Stimulated activated CD8-positive, alpha-beta memory T cell treated with anti-CD3 and anti-CD28 coated beads, Interleukin-15, amount 100 ng/mL, for 1 hour (primary cell): ENCODE measurements around the gene CERS4.
"Not testable (repeated sequence)": the region's sequence is repeated elsewhere in the genome, so short reads cannot be mapped to it uniquely, and the experiment has no call there.

Source experiments
- DNase-seq: peaks from one replicate; pipeline ENCODE4 v3.0.0-alpha.2; 2020; ENCODE audit warnings: low read depth

Gene CERS4

GRCh38 chr19:8243146-8243545, 34.0 kb downstream of the CERS4 start:
- DNase-seq, result no peak

DNA sequence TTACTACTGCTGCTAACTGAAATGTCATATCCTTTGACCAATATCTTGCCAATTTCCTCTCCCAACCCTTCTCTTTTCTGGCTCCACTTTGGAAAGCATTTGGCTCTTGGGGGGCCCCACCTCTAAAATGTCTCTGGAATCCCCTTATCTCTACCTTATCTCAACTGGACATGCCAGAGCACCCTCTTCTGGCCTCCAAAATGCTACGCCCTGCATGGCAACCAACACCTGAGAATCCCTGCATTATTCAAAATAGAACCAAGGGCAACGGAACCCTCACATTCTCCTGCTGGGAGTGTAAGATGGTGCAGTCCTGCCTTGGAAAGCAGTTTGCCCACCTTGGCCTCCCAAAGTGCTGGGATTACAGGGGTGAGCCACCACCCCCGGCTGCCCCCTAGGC, 35.3 kb downstream of the CERS4 start:
- DNase-seq, result no peak

DNA sequence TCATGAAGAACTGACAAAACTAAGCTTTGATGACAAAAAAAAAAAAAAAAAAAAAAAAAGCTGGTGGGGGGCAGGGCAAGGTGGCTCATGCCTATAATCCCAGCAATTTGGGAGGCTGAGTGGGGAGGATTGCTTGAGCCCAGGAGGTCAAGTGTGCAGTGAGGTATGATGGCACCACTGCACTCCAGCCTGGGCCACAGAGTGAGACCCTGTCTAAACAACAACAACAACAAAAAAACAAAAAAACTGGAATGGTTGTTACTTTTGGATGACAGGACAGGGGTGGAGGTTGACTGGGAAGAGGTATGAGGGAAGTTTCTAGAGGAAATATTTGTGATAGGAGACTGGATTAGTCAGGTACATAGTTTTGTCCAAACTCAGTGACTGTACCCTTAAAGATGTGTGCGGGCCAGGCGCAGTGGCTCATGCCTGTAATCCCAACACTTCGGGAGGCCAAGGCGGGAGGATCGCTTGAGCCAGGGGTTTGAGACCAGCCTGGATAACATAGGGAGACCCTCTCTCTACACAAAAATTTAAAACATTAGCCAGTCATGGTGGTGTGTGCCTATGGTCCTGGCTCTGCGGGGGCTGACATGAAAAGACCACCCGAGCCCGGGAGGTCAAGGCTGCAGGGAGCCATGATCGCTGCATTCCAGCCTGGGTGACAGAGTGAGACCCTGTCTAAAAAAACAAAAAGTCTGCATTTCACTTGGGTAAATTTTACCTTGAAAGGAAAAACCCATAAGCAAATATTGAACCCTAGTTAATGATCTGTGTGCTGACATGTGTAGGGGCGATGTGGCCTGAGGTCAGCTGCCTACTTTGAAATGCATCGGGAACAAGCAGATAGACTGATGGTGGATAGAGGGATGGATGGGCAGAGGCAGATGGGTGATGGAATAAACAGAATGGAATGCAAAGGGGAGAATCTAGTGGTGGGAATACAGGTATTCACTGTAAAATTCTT, 37.0 kb downstream of the CERS4 start:
- DNase-seq, result no peak

GRCh38 chr19:8247129-8247890, 38.1 kb downstream of the CERS4 start:
- DNase-seq, result not testable (repeated sequence)

- DNase-seq, result no peak
These were observed 39.5 kb downstream of the CERS4 start for GRCh38 chr19:8248348-8249328.

DNA sequence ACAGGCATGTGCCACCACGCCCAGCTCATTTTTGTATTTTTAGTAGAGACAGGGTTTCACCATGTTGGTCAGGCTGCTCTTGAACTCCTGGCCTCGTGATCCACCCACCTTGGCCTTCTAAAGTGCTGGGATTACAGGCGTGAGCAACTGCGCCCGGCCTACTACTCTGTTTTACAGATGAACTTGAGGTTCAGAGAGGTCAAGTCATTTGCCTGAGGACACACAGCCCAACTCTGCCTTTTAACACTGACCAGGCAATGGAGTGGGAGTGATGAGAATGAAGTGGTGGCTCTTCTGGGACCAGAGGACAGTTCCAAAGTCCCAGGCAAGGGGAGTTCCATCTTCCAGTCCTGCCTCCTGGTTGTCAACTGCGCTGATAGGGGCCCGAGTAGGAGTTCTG, 41.4 kb downstream of the CERS4 start:
- DNase-seq, result no peak

DNA sequence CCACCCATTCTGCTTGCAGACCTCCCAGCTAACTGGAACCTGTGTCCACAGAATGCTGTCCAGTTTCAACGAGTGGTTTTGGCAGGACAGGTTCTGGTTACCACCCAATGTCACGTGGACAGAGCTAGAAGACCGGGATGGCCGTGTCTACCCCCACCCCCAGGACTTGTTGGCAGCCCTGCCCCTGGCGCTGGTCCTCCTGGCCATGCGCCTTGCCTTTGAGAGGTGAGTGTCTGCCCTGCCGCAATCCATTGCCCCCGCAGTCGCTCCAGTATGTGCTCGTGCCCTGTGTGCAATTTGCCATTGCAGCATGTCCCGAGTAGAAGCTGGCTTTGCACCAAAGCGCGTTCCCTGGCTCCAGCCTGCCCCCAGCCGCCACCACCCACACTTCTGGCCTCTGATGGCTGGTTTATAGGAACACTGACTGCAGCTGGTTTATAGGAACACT, 41.9 kb downstream of the CERS4 start:
- DNase-seq, result no peak

GRCh38 chr19:8252922-8253589, 43.9 kb downstream of the CERS4 start:
- peak; percentile 67 for DNase-seq

GRCh38 chr19:8253678-8254077, 44.5 kb downstream of the CERS4 start:
- DNase-seq, result no peak

GRCh38 chr19:8254286-8255001, 45.3 kb downstream of the CERS4 start:
- no peak for DNase-seq

DNA sequence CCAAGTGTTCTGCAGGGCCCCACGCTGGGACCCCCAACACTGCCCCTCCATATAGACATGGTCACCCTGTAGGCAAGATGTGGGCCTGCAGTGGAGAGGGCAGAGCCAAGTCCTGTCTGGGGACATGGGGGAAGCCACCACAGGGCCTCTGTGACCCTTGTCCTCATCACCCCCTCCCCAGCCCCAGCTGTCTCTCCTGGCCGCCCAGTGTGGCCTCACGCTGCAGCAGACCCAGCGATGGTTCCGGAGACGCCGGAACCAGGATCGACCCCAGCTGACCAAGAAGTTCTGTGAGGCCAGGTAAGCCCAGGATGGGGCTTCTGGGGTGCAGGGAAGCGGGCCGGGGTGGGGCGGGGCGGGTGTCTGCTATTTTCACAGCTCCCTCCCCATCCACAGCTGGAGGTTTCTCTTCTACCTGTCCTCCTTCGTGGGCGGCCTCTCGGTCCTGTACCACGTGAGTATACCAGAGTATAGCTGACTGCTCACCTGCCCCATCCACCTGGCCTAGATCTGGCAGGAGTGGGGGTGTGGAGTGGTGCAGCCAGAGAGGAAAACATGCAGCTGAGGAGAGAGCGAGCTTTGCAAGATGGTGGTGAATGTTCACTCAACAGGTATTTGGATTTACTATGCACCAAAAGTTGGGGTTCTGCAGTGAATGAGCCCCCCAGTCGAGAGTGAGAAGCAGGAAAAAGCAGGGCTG, 46.4 kb downstream of the CERS4 start:
- DNase-seq, result no peak

DNA sequence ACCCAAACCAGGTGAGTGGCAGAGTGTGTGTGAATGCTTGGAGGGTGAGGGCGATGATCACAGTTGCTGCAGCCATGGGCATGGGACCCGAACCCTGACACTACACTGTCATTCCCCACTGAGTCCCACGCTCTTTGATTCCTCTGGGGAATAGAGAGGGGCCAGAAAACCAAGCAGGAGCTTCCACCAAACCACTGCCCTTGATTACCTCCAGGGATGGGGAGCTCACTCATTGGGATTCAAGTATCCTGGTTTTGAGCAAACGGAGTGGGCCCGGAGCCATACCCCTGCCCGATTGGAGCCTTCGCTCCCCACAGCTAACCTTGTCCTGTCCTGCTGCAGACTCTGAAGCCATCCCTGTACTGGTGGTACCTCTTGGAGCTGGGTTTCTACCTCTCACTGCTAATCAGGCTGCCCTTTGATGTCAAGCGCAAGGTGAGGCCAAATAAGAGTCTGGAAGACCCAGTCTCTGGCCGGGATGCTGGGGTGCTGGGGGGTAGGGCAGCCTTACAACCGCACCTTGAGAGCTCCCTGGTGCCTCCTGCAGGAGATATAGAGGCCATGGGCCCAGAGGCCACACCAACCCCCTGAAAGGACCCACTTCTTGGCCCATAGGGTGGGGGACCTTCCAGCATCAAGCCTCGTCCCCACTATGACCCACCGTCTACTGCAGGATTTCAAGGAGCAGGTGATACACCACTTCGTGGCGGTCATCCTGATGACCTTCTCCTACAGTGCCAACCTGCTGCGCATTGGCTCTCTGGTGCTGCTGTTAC, 47.3 kb downstream of the CERS4 start:
- no peak for DNase-seq

- DNase-seq, result no peak
These were observed 47.9 kb downstream of the CERS4 start for GRCh38 chr19:8257052-8257443.

- no peak for DNase-seq
These were observed 50.2 kb downstream of the CERS4 start for GRCh38 chr19:8259142-8259921.

DNA sequence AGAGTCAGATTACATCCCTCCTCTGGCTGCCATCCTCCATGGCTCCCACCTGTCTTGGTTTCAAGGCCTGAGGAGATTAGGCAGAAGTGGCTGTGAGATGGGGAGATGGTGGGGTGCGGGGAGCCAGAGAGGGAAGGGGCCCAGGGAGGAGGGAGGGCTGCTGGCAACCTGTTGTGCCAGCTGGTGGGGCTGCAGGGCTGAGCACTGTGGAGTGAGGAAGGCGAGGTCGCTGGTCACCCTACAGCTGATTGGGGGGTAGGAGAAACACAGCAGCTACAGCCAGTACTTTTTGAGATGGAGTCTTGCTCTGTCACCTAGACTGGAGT, 50.7 kb downstream of the CERS4 start:
- no peak for DNase-seq

GRCh38 chr19:8261347-8261746, 52.2 kb downstream of the CERS4 start:
- no peak for DNase-seq

DNA sequence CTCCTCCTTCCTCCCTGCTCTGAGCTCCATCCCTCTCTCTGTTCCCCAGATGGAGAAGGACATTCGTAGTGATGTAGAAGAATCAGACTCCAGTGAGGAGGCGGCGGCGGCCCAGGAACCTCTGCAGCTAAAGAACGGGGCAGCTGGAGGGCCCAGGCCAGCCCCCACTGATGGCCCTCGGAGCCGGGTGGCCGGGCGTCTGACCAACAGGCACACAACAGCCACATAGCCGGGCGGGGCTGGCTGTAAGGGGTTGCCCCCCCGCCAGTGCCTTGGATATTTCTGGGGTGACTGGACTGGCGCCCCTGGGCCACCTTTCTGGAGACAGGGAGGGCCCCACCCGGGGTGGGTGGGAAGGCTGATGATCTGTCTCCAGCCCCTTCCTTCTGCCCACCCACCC, 52.7 kb downstream of the CERS4 start:
- no peak for DNase-seq

GRCh38 chr19:8262431-8262830, 53.3 kb downstream of the CERS4 start:
- no peak for DNase-seq

GRCh38 chr19:8264248-8264647, 55.1 kb downstream of the CERS4 start:
- DNase-seq, result not testable (repeated sequence)
